Stimulated activated CD8-positive, alpha-beta memory T cell treated with anti-CD3 and anti-CD28 coated beads, Interleukin-15, amount 100 ng/mL, for 24 hours (primary cell): Measurements from ENCODE around the gene NFIC.
"Not testable (repeated sequence)": the region's sequence is repeated elsewhere in the genome, so short reads cannot be mapped to it uniquely, and the experiment has no call there.

ENCODE experiments used
- DNase-seq: peaks from one replicate; pipeline ENCODE4 v3.0.0-alpha.2; 2020; ENCODE audit warnings: low read depth

Gene NFIC

DNA sequence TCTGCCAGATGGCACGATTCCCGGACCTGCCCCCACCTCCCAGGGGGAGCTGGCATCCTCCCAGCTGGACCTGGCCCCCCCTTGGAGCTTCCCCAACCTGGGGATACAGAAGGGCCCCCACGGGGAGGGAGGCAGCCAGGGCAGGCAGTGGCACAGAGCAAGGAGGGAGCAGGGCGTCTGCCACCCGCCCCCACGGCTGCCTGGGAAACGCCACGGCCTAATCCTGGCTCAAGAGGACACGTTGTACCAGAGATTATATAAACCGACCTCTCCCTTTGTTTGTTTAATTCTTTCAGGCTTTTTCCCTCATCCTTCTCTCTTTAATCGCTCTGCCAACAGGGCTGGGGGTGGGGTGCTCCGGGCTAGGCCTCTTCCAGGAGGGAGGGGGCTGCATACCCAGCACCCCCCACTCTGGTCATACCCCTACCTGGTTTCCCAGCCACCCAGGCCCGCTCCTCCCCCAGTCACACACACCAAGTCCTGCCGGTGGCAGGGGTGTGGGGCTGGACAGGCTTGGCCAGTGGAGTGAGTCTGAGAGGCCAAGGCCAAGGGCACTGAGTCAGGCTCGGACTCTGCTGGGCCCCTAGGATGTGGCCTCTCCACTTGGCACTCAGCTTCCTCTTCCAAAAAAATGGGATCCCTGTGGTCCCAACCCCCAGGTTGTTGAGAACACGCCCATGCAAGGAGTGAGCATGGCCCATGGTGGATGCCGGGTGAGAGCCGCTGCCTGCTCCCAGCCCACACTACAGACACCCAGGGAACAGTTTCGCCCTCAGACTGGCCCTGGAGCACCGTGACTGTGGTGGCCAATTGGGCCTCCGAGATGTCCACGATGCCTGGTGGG, 29.5 kb upstream of the NFIC start:
- no peak for DNase-seq

DNA sequence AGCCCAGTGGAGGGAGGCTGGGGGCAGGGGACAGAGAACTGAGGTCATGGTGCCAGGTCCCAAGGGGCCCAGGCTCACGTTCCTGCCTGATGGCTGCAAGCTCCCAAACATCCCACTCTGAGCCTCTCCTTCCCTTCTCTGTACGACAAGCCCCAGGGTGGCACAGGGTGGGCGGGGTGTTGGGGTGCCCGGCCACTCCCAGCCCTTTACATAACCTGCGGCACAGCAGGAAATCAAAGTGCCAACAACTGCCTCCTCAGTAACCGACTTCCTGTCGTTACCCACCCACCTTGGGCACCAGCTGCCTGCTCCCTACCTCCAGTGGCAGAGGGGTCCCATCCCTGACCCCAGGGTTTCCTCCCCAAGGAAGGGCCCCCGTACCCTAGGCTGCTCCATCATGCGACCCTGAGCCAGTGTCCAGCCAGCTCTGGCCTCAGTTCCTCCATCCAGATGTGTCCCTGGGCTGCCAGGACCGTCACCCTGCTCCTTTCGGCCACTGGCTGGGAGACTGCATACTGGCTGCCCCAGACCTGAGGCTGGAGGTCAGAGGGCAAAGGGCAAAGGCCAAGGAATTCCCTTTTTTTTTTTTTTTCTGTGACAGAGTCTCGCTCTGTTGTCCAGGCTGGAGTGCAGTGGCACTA, 27.7 kb upstream of the NFIC start:
- DNase-seq, result no peak

GRCh38 chr19:3340340-3340739, 26.0 kb upstream of the NFIC start:
- DNase-seq, result no peak

DNA sequence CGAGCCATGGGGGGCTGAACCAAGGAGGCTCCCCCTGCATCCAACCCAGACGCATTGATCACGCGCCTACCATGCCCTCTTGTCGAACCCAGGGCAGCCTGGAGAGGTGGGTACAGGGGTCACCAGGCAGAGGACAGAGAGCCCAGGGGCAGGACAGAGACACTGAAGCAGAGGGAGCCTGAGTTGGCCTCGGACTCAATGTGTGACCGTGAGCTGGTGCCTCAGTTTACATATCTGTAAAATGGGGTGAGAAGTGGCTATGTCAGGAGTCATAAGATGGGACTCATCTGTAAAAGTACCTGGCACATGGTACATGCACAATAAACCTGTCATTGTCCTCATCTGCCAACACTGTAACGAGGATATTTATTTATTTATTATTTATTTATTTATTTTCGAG, 24.1 kb upstream of the NFIC start:
- DNase-seq, result no peak

DNA sequence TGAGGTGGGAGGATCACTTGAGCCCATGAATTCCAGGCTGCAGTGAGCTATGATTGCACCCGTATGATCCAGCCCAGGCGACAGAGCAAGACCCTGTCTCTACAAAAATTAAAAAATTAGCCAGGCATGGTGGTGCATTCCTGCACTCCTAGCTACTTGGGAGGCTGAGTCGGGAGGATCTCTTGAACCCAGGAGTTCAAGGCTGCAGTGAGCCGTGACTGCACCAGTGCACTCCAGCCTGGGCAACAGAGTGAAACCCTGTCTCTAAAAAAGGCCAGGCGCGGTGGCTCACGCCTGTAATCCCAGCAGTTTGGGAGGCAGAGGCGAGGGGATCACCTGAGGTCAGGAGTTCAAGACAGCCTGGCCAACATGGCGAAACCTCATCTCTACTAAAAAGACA, 23.4 kb upstream of the NFIC start:
- DNase-seq, result not testable (repeated sequence)

DNA sequence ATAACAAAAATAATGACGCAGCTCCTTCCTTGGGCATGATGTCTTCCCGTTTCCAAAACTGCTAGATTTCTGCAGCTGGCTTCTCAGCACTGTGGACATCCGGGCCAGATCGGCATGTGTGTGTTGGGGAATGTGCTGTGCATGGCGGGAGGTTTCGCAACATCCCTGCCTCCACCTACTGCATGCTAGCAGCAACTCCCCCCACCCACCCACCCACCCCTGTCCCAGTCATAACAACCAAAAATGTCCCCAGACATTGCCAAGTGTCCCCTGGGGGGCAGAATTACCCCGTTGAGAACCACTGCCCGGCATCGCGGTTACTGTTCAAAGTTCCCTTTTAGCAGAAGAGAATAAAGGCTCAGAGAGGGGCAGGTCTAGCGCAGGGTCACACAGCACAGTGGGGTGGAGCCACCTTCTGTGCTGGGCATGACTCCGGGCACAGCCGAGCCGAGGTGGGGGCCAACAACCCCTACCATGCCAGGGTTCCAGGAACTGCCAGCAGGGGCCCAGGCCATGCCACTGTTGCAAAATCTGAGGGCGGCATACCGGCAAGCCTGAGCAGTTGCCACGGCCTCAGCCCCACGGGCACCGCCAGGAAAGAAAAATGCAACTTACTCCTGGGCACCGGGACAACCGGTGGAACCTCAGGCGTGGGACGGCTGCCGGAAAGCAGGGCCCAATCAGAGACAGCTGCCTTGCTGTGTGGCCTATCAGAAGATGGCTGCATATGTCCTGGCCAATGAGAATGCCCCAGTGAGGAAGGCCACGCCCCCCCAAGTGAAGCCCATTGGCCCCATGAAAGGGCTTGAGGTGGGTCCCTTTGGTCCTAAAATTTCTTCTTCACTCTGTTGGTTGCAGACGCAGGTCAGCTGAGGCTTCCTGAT, 22.5 kb upstream of the NFIC start:
- DNase-seq, result no peak

- DNase-seq, result no peak
Measured at GRCh38 chr19:3344608-3345598, 21.5 kb upstream of the NFIC start.

DNA sequence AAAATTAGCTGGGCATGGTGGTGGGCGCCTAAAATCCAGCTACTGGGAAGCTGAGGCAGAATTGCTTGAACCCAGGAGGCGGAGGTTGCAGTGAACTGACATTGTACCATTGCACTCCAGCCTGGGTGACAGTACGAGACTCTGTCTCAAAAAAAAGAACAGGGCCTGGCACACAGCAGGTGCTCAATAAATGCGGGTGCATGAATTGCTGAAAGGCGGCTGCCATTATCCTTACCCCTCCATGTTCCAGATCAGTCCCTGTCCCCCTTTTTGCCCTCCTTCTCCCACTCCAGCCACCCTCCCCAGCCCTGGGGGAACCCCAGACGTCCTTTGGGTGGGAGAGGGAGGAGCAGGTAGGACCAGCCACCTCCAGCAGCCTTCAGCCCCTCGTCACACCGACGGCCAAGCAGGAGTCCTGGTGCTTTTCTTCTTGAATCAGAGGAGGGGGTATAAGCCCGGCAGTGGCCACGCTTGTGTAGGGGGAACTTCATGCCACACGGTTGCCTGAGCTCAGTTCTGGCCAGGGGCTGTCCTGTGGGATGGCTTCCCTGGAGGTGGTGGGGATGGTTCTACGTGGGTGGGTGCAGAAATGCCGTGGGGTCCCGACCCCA, 20.4 kb upstream of the NFIC start:
- no peak for DNase-seq

- no peak for DNase-seq
Measured at GRCh38 chr19:3346677-3347353, 19.6 kb upstream of the NFIC start.

GRCh38 chr19:3348042-3348441, 18.3 kb upstream of the NFIC start:
- DNase-seq, result no peak

GRCh38 chr19:3348469-3348868, 17.9 kb upstream of the NFIC start:
- DNase-seq, result not testable (repeated sequence)

GRCh38 chr19:3350014-3350663, 16.2 kb upstream of the NFIC start:
- no peak for DNase-seq

DNA sequence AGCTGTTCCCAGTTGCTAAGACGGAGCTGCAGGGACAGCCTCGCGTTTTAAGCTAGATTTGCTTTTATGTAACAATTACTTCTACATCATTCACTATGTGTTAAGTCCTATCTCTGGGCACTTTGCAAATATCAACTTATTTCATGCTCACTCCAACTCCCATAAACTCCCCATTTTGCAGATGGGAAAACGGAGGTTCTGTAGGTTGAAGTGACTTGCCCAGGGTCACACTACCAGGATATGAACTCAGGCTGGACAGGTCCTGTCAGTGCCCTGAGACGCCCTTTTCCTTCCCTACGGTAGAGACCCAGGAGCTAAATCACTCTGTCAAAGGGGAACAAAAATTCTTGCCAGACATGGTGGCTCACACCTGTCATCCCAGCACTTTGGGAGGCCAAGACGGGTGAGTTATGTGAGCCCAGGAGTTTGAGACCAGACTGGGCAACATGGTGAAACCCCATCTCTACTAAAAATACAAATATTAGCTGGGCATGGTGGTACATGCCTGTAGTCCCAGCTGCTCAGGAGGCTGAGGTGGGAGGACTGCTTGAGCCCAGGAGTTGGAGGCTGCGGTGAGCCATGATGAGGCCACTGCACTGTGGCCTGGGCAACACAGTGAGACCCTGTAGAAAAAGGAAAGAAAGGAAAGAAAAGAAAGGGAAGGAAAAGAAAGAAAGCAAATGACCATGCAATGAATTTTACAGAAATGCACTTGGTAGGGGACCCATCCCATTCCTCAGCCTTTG, 14.5 kb upstream of the NFIC start:
- DNase-seq, result no peak

GRCh38 chr19:3353493-3353892, 12.9 kb upstream of the NFIC start:
- no peak for DNase-seq

DNA sequence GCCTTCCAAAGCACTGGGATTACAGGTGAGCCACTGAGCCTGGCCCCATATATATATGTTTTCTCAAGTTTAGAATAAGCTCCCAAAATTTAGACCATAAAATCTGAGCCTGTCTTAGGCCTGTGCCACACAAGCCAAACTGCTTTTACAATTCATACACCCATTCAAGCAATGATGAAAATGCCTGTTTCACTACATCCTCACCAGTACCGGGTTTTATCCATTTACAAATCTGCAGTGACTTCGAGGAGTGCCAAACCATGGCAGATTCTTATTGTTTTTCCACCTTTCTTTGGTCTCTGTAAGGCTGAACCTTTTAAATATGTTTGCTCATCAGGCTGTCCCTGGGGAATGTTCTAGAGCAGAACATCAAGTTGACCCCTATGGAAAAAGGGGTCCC, 9.6 kb upstream of the NFIC start:
- DNase-seq, result no peak

DNA sequence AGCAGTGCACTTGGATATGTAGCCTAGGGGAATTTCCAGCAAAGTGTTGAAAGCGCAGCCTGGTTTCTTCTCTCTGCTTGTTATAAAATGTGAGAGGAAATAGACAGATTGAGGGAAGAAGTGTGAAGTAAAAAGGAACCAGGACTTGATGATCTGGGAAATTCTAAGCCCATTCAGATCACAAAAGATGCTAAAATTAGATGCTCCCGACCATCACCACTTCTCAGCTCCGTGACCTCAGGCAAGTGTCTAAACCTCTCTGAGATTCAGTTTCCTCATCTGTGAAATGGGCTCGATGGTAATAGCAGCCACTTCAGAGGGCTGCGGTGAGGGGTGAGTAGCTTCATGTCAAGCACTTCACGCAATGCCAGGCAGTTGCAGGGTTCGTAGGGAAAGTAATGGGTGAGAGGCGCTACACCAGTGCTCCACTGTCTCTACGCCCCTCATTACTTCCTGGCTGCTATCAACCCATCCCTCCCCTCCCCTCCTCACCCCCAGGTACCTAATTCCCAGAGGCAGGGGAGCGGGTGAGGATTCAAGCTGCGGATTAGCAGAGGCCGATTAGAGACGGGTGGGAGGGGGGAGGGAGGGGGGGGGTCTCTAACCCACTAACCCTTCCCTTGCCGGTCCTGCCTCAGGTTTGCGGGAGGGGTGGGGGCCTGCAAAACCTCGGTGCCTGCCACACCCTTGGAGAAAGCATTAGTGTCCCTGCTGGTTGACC, 9.0 kb upstream of the NFIC start:
- no peak for DNase-seq

GRCh38 chr19:3357992-3358688, 8.2 kb upstream of the NFIC start:
- DNase-seq, result no peak

DNA sequence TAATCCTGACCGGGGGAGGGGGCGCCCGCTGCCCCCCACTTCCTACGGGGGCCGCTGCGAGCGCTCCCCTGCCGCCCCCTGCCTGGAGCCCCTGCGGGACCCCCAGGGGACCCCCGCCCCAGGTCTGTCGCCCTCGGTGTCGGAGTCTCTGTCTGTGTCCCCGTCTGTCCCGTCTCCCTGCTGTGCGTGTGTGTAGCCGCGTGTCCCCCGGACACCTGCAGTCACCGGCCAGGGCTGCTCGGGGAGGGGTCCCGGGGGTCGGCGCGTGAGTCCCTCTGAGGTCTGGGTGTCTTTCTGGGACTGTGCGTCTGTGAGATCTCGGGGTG, 7.7 kb upstream of the NFIC start:
- DNase-seq, result no peak
